Lower leg skin (tissue), 3 donors: ENCODE data around the gene GGT5.

Experiments used
- CTCF ChIP-seq, 3 donors: fragments of 450-650 bp; IDR thresholded peaks; one replicate each; pipeline ENCODE4 v1.5.1; 2016; ENCODE audit warnings: antibody characterized with exemption in 3 of 3, mild to moderate bottlenecking in 3 of 3, moderate library complexity in 2 of 3
- POLR2A ChIP-seq, 2 donors: fragments of 450-650 bp; IDR thresholded peaks; one replicate each; pipeline ENCODE4 v1.6.1; 2016 to 2017; ENCODE audit warnings: antibody characterized with exemption in 2 of 2, mild to moderate bottlenecking in 1 of 2, moderate library complexity in 1 of 2

GRCh38 chr22:24225044-24225601 is 19.8 kb downstream of the GGT5 start:
- TF ChIP-seq CTCF (IDR thresholded peaks at IDR 0.05), result no peak
- no peak for TF ChIP-seq POLR2A (IDR thresholded peaks at IDR 0.05)
